Gastroesophageal sphincter (tissue), 3 donors: Measurements from ENCODE around the gene RAI1.

Experiments used
- CTCF ChIP-seq, 4 experiments: fragments of 200-600 bp in 2 of 4; fragments of 450-650 bp in 2 of 4; sonication (generic) in 1 of 4; IDR thresholded peaks; one replicate each; pipeline ENCODE4 v1.5.1; 2017 to 2019; ENCODE audit warnings: antibody characterized with exemption in 4 of 4, mild to moderate bottlenecking in 2 of 4, moderate library complexity in 2 of 4
- POLR2A ChIP-seq, 2 donors: fragments of 450-650 bp; IDR thresholded peaks; one replicate each; pipeline ENCODE4 v1.6.1; 2017; ENCODE audit warnings: antibody characterized with exemption in 2 of 2, mild to moderate bottlenecking in 2 of 2, moderate library complexity in 1 of 2

- TF ChIP-seq POLR2A (IDR thresholded peaks at IDR 0.05) (no peak), CTCF (IDR thresholded peaks at IDR 0.05) (no peak)
Observed at GRCh38 chr17:17755715-17756114, 74.5 kb downstream of the RAI1 start.
